GM20431 (cell line): Measurements from ENCODE around the gene RCAN3.
"Not testable (repeated sequence)": the region's sequence is repeated elsewhere in the genome, so short reads cannot be mapped to it uniquely, and the experiment has no call there.

Experiments
- in situ Hi-C: fragments of 300-500 bp; cut with MseI, MboI; formaldehyde crosslinking; loops from one replicate; pipeline ENCODE4 v1.15.0; 2020; ENCODE audit warnings: low sequenced_read_pairs; ENCODE audit not compliant: unreplicated experiment

The RCAN3 gene

GRCh38 chr1:24506691-24507381 is 4.2 kb downstream of the RCAN3 start:
- in situ Hi-C loops = no loop called here

- in situ Hi-C loops = no loop called here
Observed at GRCh38 chr1:24507405-24507804, 4.8 kb downstream of the RCAN3 start.

- in situ Hi-C loops = no loop called here
Observed at GRCh38 chr1:24508911-24509310, 6.3 kb downstream of the RCAN3 start.

- in situ Hi-C loops = no loop called here
Observed at GRCh38 chr1:24513706-24514105, 11.1 kb downstream of the RCAN3 start.

GRCh38 chr1:24514946-24515345 is 12.3 kb downstream of the RCAN3 start:
- in situ Hi-C loops = no loop called here

- in situ Hi-C loops = not testable (repeated sequence)
Observed at GRCh38 chr1:24515671-24516209, 13.1 kb downstream of the RCAN3 start.

- in situ Hi-C loops = no loop called here
Observed at GRCh38 chr1:24516506-24516905, 13.9 kb downstream of the RCAN3 start.

GRCh38 chr1:24517898-24518297 is 15.3 kb downstream of the RCAN3 start:
- in situ Hi-C loops = no loop called here

- in situ Hi-C loops = not testable (repeated sequence)
Observed at GRCh38 chr1:24520282-24520681, 17.6 kb downstream of the RCAN3 start.

GRCh38 chr1:24525606-24526005 is 23.0 kb downstream of the RCAN3 start:
- in situ Hi-C loops = no loop called here

- in situ Hi-C loops = no loop called here
Observed at GRCh38 chr1:24526045-24526444, 23.4 kb downstream of the RCAN3 start.

GRCh38 chr1:24526940-24527542 is 24.4 kb downstream of the RCAN3 start:
- in situ Hi-C loops = no loop called here

GRCh38 chr1:24528744-24529143 is 26.1 kb downstream of the RCAN3 start:
- in situ Hi-C loops = no loop called here

- in situ Hi-C loops = not testable (repeated sequence)
Observed at GRCh38 chr1:24529292-24529691, 26.7 kb downstream of the RCAN3 start.

GRCh38 chr1:24535021-24535424 is 32.4 kb downstream of the RCAN3 start:
- in situ Hi-C loops = no loop called here

GRCh38 chr1:24535778-24536177 is 33.1 kb downstream of the RCAN3 start:
- in situ Hi-C loops = no loop called here

GRCh38 chr1:24536391-24536840 is 33.8 kb downstream of the RCAN3 start:
- in situ Hi-C loops = no loop called here

GRCh38 chr1:24540051-24540905 is 37.6 kb downstream of the RCAN3 start:
- in situ Hi-C loops = no loop called here

- in situ Hi-C loops = no loop called here
Observed at GRCh38 chr1:24540906-24541710, 38.5 kb downstream of the RCAN3 start.
